ENCODE results near the gene SETD3.

- TF ChIP-seq CTCF (IDR thresholded peaks at IDR 0.05) (no peak), POLR2A (IDR thresholded peaks at IDR 0.05) (no peak)
Observed at GRCh38 chr14:99451234-99451633, 29.4 kb downstream of the SETD3 start.

Data from right lobe of liver (tissue), 4 donors.